Measurements from ENCODE around the gene SORL1. TPM values are rescaled to one million over a fixed set of nuclear protein-coding genes. Genes with fewer than 3 reads are reported as not detected.
"Not testable (repeated sequence)": the region's sequence is repeated elsewhere in the genome, so short reads cannot be mapped to it uniquely, and the experiment has no call there.

SORL1 gene
- total and polyA plus RNA-seq, 2 of the 13 experiments (the other 11 are each of a cell fraction or from before 2014, with no cell fraction given) = 21.3 to 148 TPM

- H3K4me3 ChIP-seq (replicated peaks in 1 of 3; ENCODE audit: insufficient read depth in 1 of 3, low read depth in 2 of 3, low read length in 3 of 3); H3K79me2 ChIP-seq (ENCODE audit: insufficient read depth, low read length); H3K27ac ChIP-seq (ENCODE audit: extremely low read length, insufficient read depth, low read length); in situ Hi-C loops (cut with HindIII; ENCODE audit: extremely low pct_ligation_motif_present, low pct_unique_long_range_greater_than_20kb); H3K9ac ChIP-seq (ENCODE audit: insufficient read depth, low read depth, low read length); H3K4me1 ChIP-seq (ENCODE audit: insufficient read depth, low read length); H2AFZ ChIP-seq (ENCODE audit: low read length); POLR2A ChIA-PET; CTCF ChIA-PET (ENCODE audit: low intra/inter-chr PET ratio, low total read pairs); intact Hi-C loops (cut with micrococcal nuclease; ENCODE audit: unreplicated experiment); H3K9me3 ChIP-seq (ENCODE audit: low read length); H3K4me2 ChIP-seq (ENCODE audit: low read depth, low read length); BruUV-seq (replicated peaks); H3K27me3 ChIP-seq (ENCODE audit: control insufficient read depth in 1 of 2, insufficient read depth in 2 of 2, low read length in 2 of 2); H4K20me1 ChIP-seq (ENCODE audit: insufficient read depth, low read length); ATAC-seq; FAIRE-seq; DNase-seq (ENCODE audit: low spot score): not testable (repeated sequence)
- WGBS (ENCODE audit: low lambda C conversion rate) = 100% methylated on average over 1 of the region's 1 CpG
- peak; percentile 99 for TF ChIP-seq ZNF431 (CRISPR knock-in tag; IDR thresholded peaks at IDR 0.05; ENCODE audit: borderline replicate concordance, low read depth)
- peaks cover 13 to 56% of the 10 kb centered on the region in 2 experiments; a peak in 4 of 5 replicates for H3K36me3 ChIP-seq (replicated peaks in 1 of 2; ENCODE audit: control insufficient read depth in 1 of 2, insufficient read depth in 2 of 2, low read length in 2 of 2)
These were observed 54.1 kb downstream of the SORL1 start for GRCh38 chr11:121506237-121506636.

- CTCF ChIA-PET (ENCODE audit: low intra/inter-chr PET ratio, low total read pairs) = no interaction called here
- no peak overlapping the region for H3K4me2 ChIP-seq (ENCODE audit: low read depth, low read length)
- no peak overlapping the region for H3K4me3 ChIP-seq (replicated peaks in 1 of 3; ENCODE audit: insufficient read depth in 1 of 3, low read depth in 2 of 3, low read length in 3 of 3)
- H3K79me2 ChIP-seq (ENCODE audit: insufficient read depth, low read length) = peaks cover 7% of the 10 kb centered on the region
- no peaks in the 10 kb centered on the region for H3K4me1 ChIP-seq (ENCODE audit: insufficient read depth, low read length)
- no peak for DNase-seq (ENCODE audit: low spot score)
- FAIRE-seq = no peak
- H2AFZ ChIP-seq (ENCODE audit: low read length) = no peak overlapping the region
- H4K20me1 ChIP-seq (ENCODE audit: insufficient read depth, low read length) = no peaks in the 10 kb centered on the region
- no peaks in the 10 kb centered on the region for H3K27me3 ChIP-seq (ENCODE audit: control insufficient read depth in 1 of 2, insufficient read depth in 2 of 2, low read length in 2 of 2)
- TF ChIP-seq SIN3B (IDR thresholded peaks at IDR 0.05; ENCODE audit: low read length) (no peak), SRSF9 (IDR thresholded peaks at IDR 0.05; ENCODE audit: borderline replicate concordance, insufficient read depth, low read depth, low read length, poor library complexity, severe bottlenecking) (no peak), ZNF598 (CRISPR knock-in tag; IDR thresholded peaks at IDR 0.05; ENCODE audit: borderline replicate concordance) (no peak), IRF9 (CRISPR knock-in tag; IDR thresholded peaks at IDR 0.05; ENCODE audit: borderline replicate concordance) (no peak), STAG1 (CRISPR knock-in tag; IDR thresholded peaks at IDR 0.05) (no peak), ZNF207 (IDR thresholded peaks at IDR 0.05; ENCODE audit: borderline replicate concordance) (no peak), CREM (IDR thresholded peaks at IDR 0.05) (no peak), CREM (CRISPR knock-in tag; IDR thresholded peaks at IDR 0.05) (no peak), ZNF512B (CRISPR knock-in tag; IDR thresholded peaks at IDR 0.05; ENCODE audit: borderline replicate concordance) (no peak), ZNF781 (CRISPR knock-in tag; IDR thresholded peaks at IDR 0.05; ENCODE audit: borderline replicate concordance, not compliant biosample characterization) (no peak), ZNF678 (CRISPR knock-in tag; IDR thresholded peaks at IDR 0.05) (no peak), HIC2 (CRISPR knock-in tag; IDR thresholded peaks at IDR 0.05; ENCODE audit: low read depth) (no peak), ZNF703 (CRISPR knock-in tag; IDR thresholded peaks at IDR 0.05; ENCODE audit: borderline replicate concordance) (no peak)
- intact Hi-C loops (cut with micrococcal nuclease; ENCODE audit: unreplicated experiment) (no loop called here), in situ Hi-C loops (cut with HindIII; ENCODE audit: extremely low pct_ligation_motif_present, low pct_unique_long_range_greater_than_20kb) (no loop called here)
- no TSS peak for BruUV-seq (replicated peaks)
- ATAC-seq = no peak
- peaks cover 20 to 68% of the 10 kb centered on the region in 2 experiments; a peak in 4 of 5 replicates for H3K36me3 ChIP-seq (replicated peaks in 1 of 2; ENCODE audit: control insufficient read depth in 1 of 2, insufficient read depth in 2 of 2, low read length in 2 of 2)
- H3K9ac ChIP-seq (ENCODE audit: insufficient read depth, low read depth, low read length) = no peak overlapping the region
- H3K27ac ChIP-seq (ENCODE audit: extremely low read length, insufficient read depth, low read length) = no peak overlapping the region
- POLR2A ChIA-PET = no interaction called here
- H3K9me3 ChIP-seq (ENCODE audit: low read length) = no peaks in the 10 kb centered on the region
These were observed 56.3 kb downstream of the SORL1 start for GRCh38 chr11:121508449-121508848.

All from HepG2 (cell line).